Coronary artery (tissue), 2 donors: ENCODE data around the gene TNFRSF18.

Experiments
- DNase-seq: peaks from one replicate; pipeline ENCODE4 v3.0.0-alpha.2; 2017; ENCODE audit warnings: low spot score
- H3K27ac ChIP-seq, 2 donors: fragments of 200-600 bp; sonication (generic); one replicate each; pipeline ENCODE4 v1.5.1; 2016 to 2019
- H3K4me3 ChIP-seq: fragments of 200-600 bp; sonication (generic); 2 replicates; pipeline ENCODE4 v1.5.1; 2016; ENCODE audit warnings: mild to moderate bottlenecking, moderate library complexity
- CTCF ChIP-seq: fragments of 200-600 bp; sonication (generic); IDR thresholded peaks from one replicate; pipeline ENCODE4 v1.5.1; 2019; ENCODE audit warnings: antibody characterized with exemption

TNFRSF18 gene

GRCh38 chr1:1239227-1239613, 32.8 kb upstream of the TNFRSF18 start:
- TF ChIP-seq CTCF, result no peak
- DNase-seq, result no peak
- no peak overlapping the region for H3K4me3 ChIP-seq
- no peak overlapping the region for H3K27ac ChIP-seq

DNA sequence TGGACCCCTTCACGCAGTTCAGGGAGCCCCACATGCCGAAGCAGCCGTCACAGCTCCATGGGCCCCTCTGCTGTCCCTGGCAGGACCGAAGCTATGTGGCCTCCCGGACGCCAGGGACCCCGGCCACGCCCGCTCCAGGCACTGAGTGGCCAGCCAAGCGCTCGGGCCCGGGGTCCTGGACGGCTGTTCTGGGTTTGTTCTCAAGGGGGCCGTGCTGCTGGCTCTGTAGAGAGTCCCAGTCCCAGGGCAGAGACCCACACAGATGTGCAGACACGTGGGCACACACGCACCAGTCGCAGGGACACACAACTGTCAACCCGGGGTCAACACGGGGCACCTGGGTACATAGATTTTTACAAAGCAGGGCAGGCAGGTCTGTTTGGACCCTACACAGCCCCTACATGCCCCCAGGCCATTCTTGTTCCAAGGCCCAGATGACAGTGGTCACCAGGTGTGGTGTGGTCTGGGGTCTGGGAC, 32.3 kb upstream of the TNFRSF18 start:
- no peak overlapping the region for H3K27ac ChIP-seq
- DNase-seq, result no peak
- H3K4me3 ChIP-seq, result no peak overlapping the region
- TF ChIP-seq CTCF, result no peak

GRCh38 chr1:1237874-1238701, 31.7 kb upstream of the TNFRSF18 start:
- no peak for DNase-seq
- TF ChIP-seq CTCF, result no peak
- no peak overlapping the region for H3K27ac ChIP-seq
- no peak overlapping the region for H3K4me3 ChIP-seq

DNA sequence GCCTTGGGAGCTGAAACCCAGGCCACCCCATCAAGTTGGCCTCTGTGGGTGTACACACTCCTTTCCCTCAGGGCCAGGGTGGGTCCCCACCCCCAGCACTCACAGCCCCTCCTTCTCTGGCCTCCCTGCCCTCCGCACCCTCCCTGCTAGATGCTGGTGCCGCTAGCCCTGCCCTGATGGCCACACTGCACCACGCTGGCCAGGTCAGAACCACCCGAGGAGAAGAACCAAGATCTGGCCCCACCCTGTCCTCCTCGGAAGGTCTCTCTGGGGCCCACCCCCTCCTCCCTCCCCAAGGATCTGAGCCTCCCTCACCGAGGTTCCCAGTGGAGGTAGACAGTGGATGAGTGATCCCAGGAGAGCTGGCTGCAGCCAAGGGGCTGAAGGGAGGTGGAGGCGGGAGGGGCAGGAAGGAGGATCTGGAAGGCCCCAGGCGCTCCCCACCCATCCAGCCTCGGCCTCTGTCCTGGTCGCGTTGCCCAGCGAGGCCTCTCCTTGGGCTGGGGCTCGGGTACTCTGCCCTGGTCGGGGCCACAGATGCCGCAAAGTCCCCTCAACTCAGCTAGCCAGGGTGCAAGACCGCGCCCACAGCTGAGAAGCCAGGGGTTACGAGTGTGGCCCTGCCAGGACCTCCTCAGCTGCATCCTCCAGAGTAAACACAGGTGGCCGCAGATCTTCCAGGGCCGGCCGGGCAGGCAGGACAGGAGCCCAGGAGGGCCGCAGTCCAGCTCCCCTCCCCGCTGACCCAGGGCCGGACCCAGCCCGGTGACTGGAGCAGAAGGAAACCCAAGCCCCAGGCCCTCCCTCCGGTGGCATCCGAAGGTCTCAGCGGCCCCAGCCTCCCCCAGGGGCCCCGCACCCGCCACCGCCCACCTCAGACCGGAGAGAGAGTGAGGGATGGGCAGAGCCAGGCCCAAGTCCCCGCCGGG, 30.8 kb upstream of the TNFRSF18 start:
- Histone ChIP-seq H3K27ac (no peak overlapping the region), H3K4me3 (no peak overlapping the region)
- DNase-seq, result no peak
- no peak for TF ChIP-seq CTCF

- Histone ChIP-seq H3K27ac (no peak overlapping the region), H3K4me3 (no peak overlapping the region)
- TF ChIP-seq CTCF, result no peak
- no peak for DNase-seq
These were observed 29.9 kb upstream of the TNFRSF18 start for GRCh38 chr1:1236176-1236763.

DNA sequence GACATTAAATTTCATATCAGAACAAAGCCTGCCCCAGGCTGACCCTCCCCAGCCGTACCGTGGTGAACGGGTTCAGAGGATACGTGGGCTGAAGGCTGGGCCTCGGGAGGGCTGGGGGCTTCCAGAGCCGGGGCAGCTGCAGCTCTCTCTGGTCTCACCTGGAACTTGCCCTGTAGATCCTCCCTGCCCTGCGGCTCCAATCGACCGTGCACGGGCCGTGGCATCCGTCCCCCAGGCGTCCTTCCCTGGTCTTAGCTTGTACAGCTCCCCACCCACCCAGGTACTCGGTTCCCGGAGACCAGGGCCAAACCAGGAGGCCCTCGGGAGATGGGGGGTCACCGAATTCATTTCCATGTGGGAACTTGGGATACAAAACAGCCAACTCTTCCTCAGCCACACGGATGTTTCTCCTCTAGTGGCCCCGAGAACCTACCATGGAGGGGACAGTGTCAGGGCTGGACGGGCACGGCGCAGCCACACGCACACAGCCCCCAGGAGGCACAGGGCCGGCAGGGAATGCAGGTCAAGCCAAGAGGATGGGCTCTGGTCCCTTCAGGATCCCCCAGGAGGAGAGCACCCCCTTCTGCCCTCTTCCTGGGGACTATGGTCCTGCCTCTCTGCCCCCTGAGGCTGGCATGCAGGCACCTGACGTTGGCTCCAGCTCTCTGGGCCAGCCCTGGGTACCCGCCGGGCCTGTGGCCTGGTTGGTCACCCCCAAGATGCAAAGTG, 28.8 kb upstream of the TNFRSF18 start:
- no peak overlapping the region for H3K27ac ChIP-seq
- DNase-seq, result no peak
- no peak overlapping the region for H3K4me3 ChIP-seq
- no peak for TF ChIP-seq CTCF
